HG02642 (cell line): ENCODE measurements around the gene OR2C3.
"Not testable (repeated sequence)": the region's sequence is repeated elsewhere in the genome, so short reads cannot be mapped to it uniquely, and the experiment has no call there.

Source experiments
- ATAC-seq: cut with Tn5 transposase; IDR thresholded peaks from one replicate; pipeline ENCODE4 v1.9.1; 2021; ENCODE audit warnings: mild to moderate bottlenecking; ENCODE audit not compliant: unreplicated experiment, poor library complexity

OR2C3 gene

DNA sequence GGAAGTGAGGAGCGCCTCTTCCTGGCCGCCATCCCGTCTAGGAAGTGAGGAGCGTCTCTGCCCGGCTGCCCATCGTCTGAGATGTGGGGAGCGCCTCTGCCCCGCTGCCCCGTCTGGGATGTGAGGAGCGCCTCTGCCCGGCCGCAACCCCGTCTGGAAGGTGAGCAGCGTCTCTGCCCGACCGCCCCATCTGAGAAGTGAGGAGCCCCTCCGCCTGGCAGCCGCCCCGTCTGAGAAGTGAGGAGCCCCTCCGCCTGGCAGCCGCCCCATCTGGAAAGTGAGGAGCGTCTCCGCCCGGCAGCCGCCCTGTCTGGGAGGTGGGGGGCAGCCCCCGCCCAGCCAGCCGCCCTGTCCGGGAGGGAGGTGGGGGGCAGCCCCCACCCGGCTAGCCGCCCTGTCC, 14.4 kb downstream of the OR2C3 start:
- not testable (repeated sequence) for ATAC-seq

DNA sequence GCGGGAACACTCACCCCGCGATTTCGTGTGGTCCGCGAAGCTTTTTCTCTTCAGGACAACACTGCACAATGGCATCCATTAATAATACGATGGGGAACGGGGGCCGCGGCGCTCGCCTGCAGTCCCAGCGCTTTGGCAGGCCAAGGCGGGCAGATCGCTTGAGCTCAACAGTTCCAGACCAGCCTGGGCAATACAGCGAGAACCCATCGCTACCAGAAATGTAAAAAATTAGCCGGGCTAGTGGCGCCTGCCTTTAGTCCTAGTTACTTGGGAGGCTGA, 17.7 kb downstream of the OR2C3 start:
- no peak for ATAC-seq

DNA sequence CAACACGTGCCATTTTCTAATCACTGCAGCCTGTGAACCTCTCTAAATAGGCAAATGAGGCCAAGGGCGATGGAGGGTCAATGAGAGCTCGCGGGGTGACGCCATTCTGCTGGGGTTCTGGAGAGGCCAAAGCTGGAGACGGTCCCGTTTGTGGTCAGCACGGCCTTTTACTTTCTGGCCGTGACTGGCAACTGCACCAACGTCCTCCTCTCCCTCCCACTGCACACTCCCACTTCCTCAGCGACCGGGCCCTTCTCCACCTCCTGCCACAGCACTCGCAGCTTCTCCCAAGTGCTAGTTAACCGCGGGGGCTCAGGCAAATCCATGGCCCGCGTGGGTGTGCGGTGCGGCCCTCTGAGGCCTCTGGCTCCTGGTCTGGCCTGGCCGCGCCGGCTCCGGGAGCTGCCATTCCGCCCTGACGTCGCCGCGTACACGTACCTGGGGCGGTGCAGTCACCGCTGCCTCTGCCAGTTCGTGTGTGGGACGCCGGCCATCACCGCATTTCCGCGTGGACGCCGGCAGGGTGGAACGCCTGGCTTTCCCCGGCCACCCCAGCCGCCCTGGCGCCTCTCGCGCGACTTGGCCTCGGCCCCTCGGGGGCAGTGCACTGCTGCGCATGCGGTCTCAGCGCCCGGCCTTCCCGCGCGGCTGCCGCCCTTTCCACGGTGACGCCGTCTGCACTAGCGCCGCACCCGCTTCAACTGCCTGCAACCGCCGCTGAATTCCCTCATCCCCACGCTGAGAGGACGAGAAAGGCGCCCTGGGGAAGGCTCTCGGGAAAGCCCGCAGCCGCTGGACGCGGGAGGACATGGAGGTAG, 18.2 kb downstream of the OR2C3 start:
- no peak for ATAC-seq

DNA sequence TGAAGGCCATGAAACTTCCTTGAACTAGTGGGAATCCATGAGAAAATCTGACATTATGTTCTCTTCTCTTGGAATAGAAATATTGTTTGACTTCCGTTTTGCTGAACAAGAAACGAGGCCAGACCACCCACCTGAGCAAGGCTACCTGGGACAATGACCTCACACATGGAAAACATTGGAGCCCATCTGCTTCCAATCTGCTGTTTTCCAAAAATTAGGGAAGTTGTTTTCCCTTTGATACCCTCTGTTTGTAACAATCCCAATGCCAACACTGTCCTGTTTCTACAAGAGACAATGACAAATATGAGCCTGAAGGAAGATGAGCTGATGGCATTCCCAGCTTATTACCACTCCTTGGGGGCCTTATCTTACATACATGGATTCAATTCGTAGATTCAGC, 29.4 kb downstream of the OR2C3 start:
- no peak for ATAC-seq

DNA sequence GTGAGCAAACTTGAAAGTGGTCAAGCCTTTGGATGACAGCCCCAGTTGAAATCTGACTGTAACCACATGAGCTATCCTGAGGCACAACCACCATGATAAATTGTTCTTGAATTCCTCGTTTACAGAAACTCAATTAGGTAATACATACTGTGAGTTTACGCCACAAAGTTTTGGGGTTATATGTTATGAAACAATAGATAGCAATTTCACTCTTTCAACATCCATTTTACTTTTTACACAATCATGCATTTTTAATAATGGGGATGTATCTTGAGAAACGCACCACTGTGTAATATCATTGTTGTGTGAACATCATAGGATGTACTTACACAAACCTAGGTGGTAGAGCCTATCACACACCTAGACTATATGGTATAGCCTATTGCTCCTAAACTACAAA, 35.4 kb downstream of the OR2C3 start:
- no peak for ATAC-seq

DNA sequence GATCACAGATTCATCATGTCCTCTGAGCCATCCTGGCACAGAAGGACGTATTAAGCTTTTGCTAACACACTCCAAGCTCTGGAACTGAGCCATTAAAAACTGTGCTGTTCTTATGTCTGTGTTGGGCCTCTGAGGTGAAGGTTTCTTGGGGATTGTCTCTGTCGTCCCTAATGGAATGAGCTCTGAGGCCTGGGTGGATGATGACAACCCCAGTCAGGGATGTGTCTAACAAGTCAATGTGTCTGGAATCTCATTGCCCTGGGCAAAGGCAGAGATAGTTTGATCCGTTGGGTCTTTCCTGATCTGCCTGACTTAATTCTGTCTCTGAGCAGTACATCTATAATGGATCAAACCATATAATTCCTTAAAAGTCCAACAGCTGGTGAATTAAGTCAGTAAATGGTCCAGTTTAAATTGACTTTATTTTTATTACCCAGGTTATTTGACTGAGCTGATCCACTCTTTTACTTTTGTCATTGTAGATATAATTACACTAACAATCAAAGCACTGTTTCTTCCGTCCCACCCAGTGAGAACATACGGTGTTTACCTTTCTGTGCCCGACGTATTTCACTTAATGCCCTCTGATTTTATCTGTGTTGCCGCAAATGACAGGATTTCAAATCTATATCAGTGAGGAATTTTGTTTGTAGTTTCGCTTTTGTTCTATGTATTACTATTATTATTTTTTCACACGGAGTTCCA, 39.5 kb downstream of the OR2C3 start:
- ATAC-seq, result no peak

DNA sequence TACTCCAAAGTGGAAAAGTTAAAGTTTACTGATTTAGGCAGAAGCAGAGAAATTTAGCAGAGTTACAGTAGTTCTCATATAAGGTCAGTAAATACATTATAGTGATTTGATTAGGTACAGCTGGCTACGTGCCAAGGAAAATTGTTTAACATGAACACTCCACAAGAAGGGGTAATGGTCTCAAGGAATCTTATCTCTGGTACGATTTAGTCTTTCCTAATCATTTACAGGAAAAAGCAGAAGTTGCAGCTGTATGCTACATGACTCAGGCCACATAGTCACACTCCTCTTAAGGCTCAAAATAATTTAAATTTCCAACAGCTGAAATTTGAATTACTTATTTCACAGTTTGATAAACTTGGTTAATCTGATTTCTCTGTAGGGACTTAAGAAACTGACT, 41.5 kb downstream of the OR2C3 start:
- no peak for ATAC-seq

DNA sequence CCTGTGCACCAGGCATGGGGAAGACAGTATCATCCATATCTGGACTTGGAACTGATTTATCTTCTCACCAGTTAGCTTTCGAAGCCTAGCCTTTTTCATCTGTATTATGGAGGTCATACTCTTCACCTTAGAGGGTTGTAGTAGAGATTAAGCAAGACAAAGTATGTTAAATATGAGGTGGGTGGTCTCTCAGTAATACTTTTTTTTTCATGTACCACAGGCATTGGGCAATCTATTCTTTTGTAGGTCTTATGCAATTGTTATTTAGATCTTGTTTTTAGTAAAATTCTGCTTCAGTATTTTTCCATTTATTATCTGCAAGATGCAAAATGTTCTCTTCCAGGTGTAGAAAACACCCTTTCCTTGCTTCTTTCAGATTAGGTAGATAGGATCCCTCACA, 43.1 kb downstream of the OR2C3 start:
- no peak for ATAC-seq

DNA sequence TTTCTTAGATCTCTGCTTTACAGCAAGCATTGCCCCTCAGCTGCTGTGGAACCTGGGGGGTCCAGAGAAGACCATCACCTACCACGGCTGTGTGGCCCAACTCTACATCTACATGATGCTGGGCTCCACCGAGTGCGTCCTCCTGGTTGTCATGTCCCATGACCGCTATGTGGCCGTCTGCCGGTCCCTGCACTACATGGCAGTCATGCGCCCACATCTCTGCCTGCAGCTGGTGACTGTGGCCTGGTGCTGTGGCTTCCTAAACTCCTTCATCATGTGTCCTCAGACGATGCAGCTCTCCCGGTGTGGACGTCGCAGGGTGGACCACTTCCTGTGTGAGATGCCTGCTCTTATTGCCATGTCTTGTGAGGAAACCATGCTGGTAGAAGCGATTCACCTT, 44.9 kb downstream of the OR2C3 start:
- no peak for ATAC-seq

DNA sequence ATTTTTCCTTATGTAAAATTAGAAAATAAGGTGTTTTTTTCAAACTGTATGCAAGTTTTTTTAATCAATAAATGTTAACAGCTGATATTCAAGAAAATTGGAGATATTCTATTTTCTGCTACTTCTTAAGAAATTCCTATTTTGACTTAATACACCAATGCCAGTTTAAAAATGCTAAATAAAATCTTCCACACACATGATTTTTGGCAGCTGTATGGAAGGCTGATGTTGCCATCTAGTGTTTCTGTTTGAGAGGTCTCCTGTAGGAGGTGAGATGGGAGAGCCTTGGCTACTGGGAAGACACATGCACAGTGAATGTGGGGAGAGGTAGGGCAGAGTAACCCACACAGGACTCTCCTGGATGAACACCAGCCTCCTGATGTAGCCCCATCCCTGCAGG, 49.2 kb downstream of the OR2C3 start:
- peak; percentile 79 for ATAC-seq

DNA sequence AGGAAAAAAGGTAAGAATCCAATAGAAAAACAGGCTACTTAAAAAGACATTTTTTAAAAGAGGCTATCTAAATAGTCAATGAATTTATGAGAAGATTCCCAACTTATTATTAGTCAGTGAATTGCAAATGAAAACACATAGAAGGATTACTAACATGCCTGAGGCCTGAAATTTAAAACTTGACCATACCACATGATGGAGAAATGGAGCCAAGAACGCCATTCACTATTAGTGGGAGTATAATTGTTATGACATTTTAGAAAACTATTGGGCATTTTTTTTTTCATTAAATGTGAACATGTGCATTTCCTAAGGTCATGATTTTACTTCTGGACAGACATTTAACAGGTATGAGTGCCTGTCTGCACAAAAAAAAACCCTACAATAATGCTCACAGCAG, 53.5 kb downstream of the OR2C3 start:
- ATAC-seq, result no peak

DNA sequence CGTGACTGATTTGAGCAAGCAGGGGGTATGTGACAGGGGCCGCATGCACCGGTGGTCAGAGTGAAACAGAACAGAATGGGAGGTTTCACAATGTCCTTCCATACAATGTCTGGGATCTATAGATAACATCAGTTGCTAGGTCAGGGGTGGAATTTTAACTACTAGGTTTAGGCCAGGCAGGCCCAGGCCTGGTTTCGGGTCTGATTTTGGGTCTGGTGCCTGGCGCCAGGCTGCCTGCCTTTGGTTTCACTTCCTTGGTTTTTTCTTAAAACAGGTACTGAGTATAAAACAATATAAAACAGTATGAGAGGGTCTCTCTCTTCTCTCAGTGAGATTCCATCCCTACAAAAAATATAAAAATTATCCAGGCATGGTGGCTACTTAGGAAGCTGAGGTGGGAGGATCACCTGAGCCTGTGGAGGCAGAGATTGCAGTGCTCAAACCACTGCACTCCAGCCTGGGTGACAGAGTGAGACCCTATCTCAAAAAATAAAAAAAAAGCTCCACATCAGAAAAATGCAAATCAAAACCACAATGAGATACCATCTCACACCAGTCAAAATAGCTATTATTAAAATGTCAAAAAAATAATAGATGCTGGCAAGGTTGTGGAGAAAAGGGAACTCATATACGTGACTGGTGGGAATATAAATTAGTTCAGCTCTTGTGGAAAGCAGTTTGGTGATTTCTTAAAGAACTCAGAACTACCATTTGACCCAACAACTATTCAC, 59.7 kb downstream of the OR2C3 start:
- peak; percentile 61 for ATAC-seq

DNA sequence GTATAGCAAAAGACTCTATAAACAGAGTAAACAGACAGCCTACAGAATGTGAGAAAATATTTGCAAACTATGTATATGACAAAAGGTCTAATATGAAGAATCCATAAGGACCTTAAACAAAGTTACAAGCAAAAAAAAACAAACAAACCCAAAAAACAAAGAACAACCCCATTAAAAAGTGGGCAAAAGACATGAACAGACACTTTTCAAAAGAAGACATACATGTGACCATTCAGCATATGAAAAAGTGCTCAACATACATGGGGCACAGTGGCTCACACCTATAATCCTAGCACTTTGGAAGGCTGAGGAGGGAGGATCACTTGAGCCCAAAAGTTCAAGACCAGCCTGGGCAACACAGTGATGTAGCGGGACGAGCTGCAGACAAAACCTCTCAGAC, 60.4 kb downstream of the OR2C3 start:
- no peak for ATAC-seq
